ENCODE data around the gene UXT.

The UXT gene

GRCh38 chrX:47634871-47635575, 24.0 kb downstream of the UXT start:
- no peak for FAIRE-seq
- no peak for DNase-seq (ENCODE audit: insufficient read length, low spot score)
- TF ChIP-seq, protein P1, sequence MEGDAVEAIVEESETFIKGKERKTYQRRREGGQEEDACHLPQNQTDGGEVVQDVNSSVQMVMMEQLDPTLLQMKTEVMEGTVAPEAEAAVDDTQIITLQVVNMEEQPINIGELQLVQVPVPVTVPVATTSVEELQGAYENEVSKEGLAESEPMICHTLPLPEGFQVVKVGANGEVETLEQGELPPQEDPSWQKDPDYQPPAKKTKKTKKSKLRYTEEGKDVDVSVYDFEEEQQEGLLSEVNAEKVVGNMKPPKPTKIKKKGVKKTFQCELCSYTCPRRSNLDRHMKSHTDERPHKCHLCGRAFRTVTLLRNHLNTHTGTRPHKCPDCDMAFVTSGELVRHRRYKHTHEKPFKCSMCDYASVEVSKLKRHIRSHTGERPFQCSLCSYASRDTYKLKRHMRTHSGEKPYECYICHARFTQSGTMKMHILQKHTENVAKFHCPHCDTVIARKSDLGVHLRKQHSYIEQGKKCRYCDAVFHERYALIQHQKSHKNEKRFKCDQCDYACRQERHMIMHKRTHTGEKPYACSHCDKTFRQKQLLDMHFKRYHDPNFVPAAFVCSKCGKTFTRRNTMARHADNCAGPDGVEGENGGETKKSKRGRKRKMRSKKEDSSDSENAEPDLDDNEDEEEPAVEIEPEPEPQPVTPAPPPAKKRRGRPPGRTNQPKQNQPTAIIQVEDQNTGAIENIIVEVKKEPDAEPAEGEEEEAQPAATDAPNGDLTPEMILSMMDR (IDR thresholded peaks at IDR 0.05; ENCODE audit: insufficient read depth, missing control alignments): no peak

DNA sequence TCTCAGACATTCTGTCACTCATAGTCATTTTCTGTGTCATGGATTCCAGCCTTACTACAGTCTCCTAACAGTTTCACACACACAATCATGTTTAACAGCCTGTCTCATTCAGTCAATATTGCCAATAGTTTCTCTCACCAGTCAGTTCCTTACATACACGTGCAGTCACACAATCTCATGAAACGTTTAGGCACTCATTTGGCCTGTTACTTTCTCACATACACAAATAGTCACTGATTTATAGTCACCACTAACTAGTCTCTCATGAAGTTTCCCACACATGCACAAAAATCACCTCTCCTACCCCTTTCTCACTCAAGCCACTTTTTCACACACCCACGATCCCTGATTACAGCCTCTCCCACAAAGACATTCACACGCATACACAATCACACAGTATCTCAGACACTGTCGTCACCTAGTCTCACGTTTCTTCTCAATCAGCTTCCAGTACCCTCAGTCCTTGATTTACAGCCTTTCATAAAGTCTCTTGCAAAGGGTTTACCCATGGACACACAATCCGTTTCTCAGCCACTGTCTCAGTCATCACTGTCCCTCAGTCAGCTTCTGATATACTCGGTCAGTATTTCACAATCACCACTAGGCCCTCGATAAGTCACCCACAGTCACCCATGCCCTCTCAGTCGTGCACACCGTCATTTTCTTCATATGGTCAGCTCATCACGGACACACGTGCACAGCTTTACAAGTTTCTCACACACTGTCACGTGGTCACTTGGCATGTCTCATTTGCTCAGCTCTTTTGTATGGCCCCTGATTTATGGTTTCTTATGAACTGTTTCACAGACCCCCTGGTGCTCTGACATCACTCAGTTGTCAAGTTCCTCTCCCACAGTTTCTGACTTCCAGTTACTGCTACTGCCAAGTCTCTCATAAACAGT, 25.0 kb downstream of the UXT start:
- DNase-seq (ENCODE audit: insufficient read length, low spot score) (no peak), FAIRE-seq (no peak)
- TF ChIP-seq, protein P1 (IDR thresholded peaks at IDR 0.05; ENCODE audit: insufficient read depth, missing control alignments): no peak

DNA sequence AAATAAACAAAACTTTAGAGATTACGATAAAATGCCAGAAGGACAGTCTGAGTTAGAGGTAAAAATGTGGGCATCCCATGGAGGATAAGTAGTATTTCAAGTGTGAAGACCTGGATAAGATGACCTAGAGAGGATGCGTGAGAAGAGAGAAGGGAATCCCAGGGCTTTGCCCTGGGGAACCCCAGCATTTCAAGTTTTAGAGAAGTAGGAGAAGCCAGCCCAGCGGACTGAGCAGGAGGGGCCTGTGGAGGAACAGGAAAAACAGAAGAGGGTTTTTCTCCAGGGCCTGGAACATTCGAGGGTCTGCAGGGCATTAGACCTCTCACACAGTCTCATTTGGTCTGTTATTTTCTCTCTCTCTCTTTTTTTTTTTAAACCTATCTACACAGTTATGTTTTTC, 26.3 kb downstream of the UXT start:
- DNase-seq (ENCODE audit: insufficient read length, low spot score) (no peak), FAIRE-seq (no peak)
- TF ChIP-seq, protein P1 (IDR thresholded peaks at IDR 0.05; ENCODE audit: insufficient read depth, missing control alignments): no peak

- FAIRE-seq (no peak), DNase-seq (ENCODE audit: insufficient read length, low spot score) (no peak)
- TF ChIP-seq, protein P1 (IDR thresholded peaks at IDR 0.05; ENCODE audit: insufficient read depth, missing control alignments): no peak
Measured at GRCh38 chrX:47631676-47632075, 27.3 kb downstream of the UXT start.

DNA sequence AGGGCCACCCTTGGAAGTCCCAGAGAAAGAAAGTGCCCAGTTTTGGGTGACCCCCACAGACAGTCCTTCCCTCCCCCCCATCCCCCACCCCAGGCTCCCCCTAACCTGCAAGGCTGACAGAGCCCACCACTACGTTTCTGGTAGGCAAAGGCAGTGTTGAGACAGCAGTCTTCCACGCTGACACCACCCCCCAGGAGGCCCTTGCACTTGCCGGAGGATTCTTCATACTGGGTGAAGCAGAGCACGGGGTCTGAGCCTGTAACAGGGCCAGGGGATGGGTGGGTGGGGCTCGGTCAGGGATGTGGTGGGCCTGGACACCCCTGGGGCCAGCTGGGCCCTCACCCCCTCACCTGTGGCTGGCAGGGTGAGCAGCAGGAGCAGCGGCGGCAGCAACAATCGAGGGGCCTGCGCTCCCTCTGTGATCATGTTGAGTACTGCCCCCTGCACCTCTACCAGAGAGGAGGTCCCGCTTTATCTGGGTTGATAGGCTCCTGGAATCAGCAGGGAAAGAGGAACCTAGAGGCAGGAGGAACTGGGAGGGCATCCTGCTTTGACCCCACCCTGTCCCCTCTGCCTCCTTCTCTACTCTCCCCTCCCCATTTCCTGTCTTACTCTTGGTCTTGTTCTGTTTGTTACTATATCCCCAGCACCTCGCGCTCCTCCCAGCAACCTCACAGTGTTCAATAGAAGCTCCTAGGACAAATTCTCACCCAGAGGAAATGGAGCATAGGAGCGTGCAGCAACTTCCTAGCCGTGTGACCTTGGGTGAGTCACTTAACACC, 29.4 kb downstream of the UXT start, which contains the start of gene CFP:
Gene CFP (minus strand): TSS at position 512 of the 782 bp plus-strand sequence. CDS start 86 bp downstream, at position 426.
- TF ChIP-seq, protein P1 (IDR thresholded peaks at IDR 0.05; ENCODE audit: insufficient read depth, missing control alignments): no peak
- DNase-seq (ENCODE audit: insufficient read length, low spot score): no peak
- FAIRE-seq: no peak

DNA sequence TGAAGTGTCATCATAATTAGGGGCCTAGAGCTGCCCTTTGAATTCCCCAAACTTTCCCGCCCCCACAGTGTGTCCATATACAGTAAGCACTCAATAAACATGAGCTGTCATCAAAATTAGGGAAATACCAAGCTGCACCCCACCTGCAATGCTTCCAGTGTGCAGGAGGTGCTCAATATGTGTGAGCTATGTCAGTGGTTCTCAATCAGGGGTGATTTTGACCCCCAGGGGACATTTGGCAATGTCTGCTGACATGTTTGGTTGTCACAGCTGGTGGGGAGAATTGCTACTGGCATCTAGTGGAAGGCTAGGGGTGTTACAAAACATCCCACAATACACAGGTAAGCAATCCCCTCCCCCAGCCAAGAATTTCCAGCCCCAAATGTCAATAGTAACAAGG, 30.0 kb downstream of the UXT start:
- no peak for DNase-seq (ENCODE audit: insufficient read length, low spot score)
- no peak for FAIRE-seq
- TF ChIP-seq, protein P1 (IDR thresholded peaks at IDR 0.05; ENCODE audit: insufficient read depth, missing control alignments): no peak

Data from D721Med (cell line).